Measurements from ENCODE around the gene ADRB2.

ADRB2 gene

GRCh38 chr5:148805326-148806290 is 20.8 kb upstream of the ADRB2 start:
- DNase-seq, result no peak

- no peak for DNase-seq
These were observed 19.9 kb upstream of the ADRB2 start for GRCh38 chr5:148806520-148806931.

GRCh38 chr5:148807851-148808250 is 18.6 kb upstream of the ADRB2 start:
- no peak for DNase-seq

GRCh38 chr5:148808864-148809642 is 17.4 kb upstream of the ADRB2 start:
- DNase-seq, result peak; percentile 33

GRCh38 chr5:148809781-148810524 is 16.5 kb upstream of the ADRB2 start:
- DNase-seq, result no peak

GRCh38 chr5:148810823-148811222 is 15.6 kb upstream of the ADRB2 start:
- no peak for DNase-seq

GRCh38 chr5:148811756-148812155 is 14.7 kb upstream of the ADRB2 start:
- DNase-seq, result no peak

- no peak for DNase-seq
These were observed 11.3 kb upstream of the ADRB2 start for GRCh38 chr5:148815086-148815485.

GRCh38 chr5:148815578-148815977 is 10.8 kb upstream of the ADRB2 start:
- no peak for DNase-seq

GRCh38 chr5:148816357-148816756 is 10.1 kb upstream of the ADRB2 start:
- no peak for DNase-seq

GRCh38 chr5:148816782-148817181 is 9.6 kb upstream of the ADRB2 start:
- no peak for DNase-seq

- no peak for DNase-seq
These were observed 8.8 kb upstream of the ADRB2 start for GRCh38 chr5:148817606-148818005.

- DNase-seq, result peak; percentile 22
These were observed 5.7 kb upstream of the ADRB2 start for GRCh38 chr5:148820461-148821395.

- no peak for DNase-seq
These were observed 2.5 kb upstream of the ADRB2 start for GRCh38 chr5:148823871-148824270.

GRCh38 chr5:148825716-148826052 is 727 bp upstream of the ADRB2 start:
- no peak for DNase-seq

- DNase-seq, result no peak
These were observed 294 bp downstream of the ADRB2 start for GRCh38 chr5:148826739-148827070.

GRCh38 chr5:148827723-148828122 is 1.3 kb downstream of the ADRB2 start:
- DNase-seq, result no peak

- DNase-seq, result peak; percentile 17
These were observed 2.3 kb downstream of the ADRB2 start for GRCh38 chr5:148828511-148829247.

GRCh38 chr5:148829248-148829594 is 2.8 kb downstream of the ADRB2 start:
- DNase-seq, result no peak

- peak; percentile 15 for DNase-seq
These were observed 3.3 kb downstream of the ADRB2 start for GRCh38 chr5:148829734-148830133.

- DNase-seq, result no peak
These were observed 3.8 kb downstream of the ADRB2 start for GRCh38 chr5:148830211-148830610.

All from NCI-H345 (cell line).